MCF 10A (cell line): ENCODE data around the gene ARHGEF7. TPM values are rescaled to one million over a fixed set of nuclear protein-coding genes. Genes with fewer than 3 reads are reported as not detected.

ENCODE experiments used
- BruUV-seq: library from RNA; stranded (reverse); fragments of 400-500 nt; replicated peaks from 2 replicates; lab custom pipeline; 2021; lab: Mats Ljungman, UMichigan
- CTCF ChIA-PET: fragments of 300-600 bp; sonication (Branson Sonifier 250); formaldehyde crosslinking; extraction: SDS; loops from one replicate; lab custom pipeline; 2021; ENCODE audit warnings: antibody characterized with exemption, inconsistent platforms; lab: Yijun Ruan, JAX
- POLR2A ChIA-PET: fragments of 300-600, 350-650 bp; sonication (Branson Sonifier 250); formaldehyde crosslinking; extraction: SDS; loops from one replicate; lab custom pipeline; 2020; ENCODE audit warnings: antibody characterized with exemption, inconsistent platforms; lab: Yijun Ruan, JAX
- DNase-seq: peaks from one replicate; pipeline ENCODE4 v3.0.0-alpha.2; 2018; ENCODE audit not compliant: unreplicated experiment
- H3K27ac Mint-ChIP-seq: one replicate; pipeline ENCODE4 v1.8.0; 2022; ENCODE audit warnings: mild to moderate bottlenecking, low read depth, mixed read lengths; ENCODE audit not compliant: unreplicated experiment
- H3K27me3 Mint-ChIP-seq: one replicate; pipeline ENCODE4 v1.8.0; 2022; ENCODE audit warnings: mixed read lengths; ENCODE audit not compliant: insufficient read depth, unreplicated experiment
- H3K36me3 Mint-ChIP-seq: one replicate; pipeline ENCODE4 v1.8.0; 2022; ENCODE audit warnings: mild to moderate bottlenecking, moderate library complexity, mixed read lengths; ENCODE audit not compliant: insufficient read depth, unreplicated experiment
- H3K4me1 Mint-ChIP-seq: one replicate; pipeline ENCODE4 v1.8.0; 2022; ENCODE audit warnings: mixed read lengths; ENCODE audit not compliant: insufficient read depth, unreplicated experiment
- H3K4me3 Mint-ChIP-seq: one replicate; pipeline ENCODE4 v1.8.0; 2022; ENCODE audit warnings: mild to moderate bottlenecking, moderate library complexity, mixed read lengths; ENCODE audit not compliant: unreplicated experiment
- H3K9me3 Mint-ChIP-seq: one replicate; pipeline ENCODE4 v1.8.0; 2022; ENCODE audit warnings: mixed read lengths; ENCODE audit not compliant: unreplicated experiment
- CTCF ChIP-seq: fragments of 200-600 bp; IDR thresholded peaks from one replicate; pipeline ENCODE4 v1.8.0; 2022; ENCODE audit warnings: antibody characterized with exemption, mild to moderate bottlenecking; ENCODE audit not compliant: unreplicated experiment
- intact Hi-C: fragments of 100-400 bp; cut with micrococcal nuclease; formaldehyde crosslinking; loops from 2 replicates; pipeline ENCODE4 v1.14.1; 2022
- total RNA-seq: library from RNA; stranded (reverse); gene quantifications from 2 replicates; pipeline ENCODE4 v1.2.3, GENCODE V29; 2022

The ARHGEF7 gene
- total RNA-seq, 1 experiment from 2014 or later: 43.5 TPM

- Mint-ChIP-seq H3K27ac (no peak overlapping the region), H3K4me1 (peaks cover 11% of the 10 kb centered on the region), H3K9me3 (no peaks in the 10 kb centered on the region), H3K36me3 (peaks cover 43% of the 10 kb centered on the region), H3K27me3 (no peaks in the 10 kb centered on the region), H3K4me3 (no peak overlapping the region)
- BruUV-seq: no TSS peak
- intact Hi-C loops: no loop called here
- ChIA-PET POLR2A (no interaction called here), CTCF (no interaction called here)
- no peak for TF ChIP-seq CTCF
- no peak for DNase-seq
These were observed 45.5 kb downstream of the ARHGEF7 start for GRCh38 chr13:111160648-111161047.

GRCh38 chr13:111161601-111162600 is 46.8 kb downstream of the ARHGEF7 start:
- BruUV-seq: no TSS peak
- ChIA-PET CTCF (interaction anchor here (0.6 to 1.3 kb wide), 4 partner anchors 55 to 94 kb away, joined by 3 to 4 read pairs (median 3); no protein-coding TSS in a partner anchor), POLR2A (interaction anchor here (0.7 to 1.2 kb wide), 2 partner anchors 10 to 139 kb away, joined by 3 read pairs; no protein-coding TSS in a partner anchor)
- DNase-seq: no peak
- Mint-ChIP-seq H3K9me3 (no peaks in the 10 kb centered on the region), H3K4me3 (no peak overlapping the region), H3K4me1 (peaks cover 5% of the 10 kb centered on the region), H3K36me3 (peaks cover 36% of the 10 kb centered on the region), H3K27me3 (no peaks in the 10 kb centered on the region), H3K27ac (no peak overlapping the region)
- no peak for TF ChIP-seq CTCF
- intact Hi-C loops: no loop called here

DNA sequence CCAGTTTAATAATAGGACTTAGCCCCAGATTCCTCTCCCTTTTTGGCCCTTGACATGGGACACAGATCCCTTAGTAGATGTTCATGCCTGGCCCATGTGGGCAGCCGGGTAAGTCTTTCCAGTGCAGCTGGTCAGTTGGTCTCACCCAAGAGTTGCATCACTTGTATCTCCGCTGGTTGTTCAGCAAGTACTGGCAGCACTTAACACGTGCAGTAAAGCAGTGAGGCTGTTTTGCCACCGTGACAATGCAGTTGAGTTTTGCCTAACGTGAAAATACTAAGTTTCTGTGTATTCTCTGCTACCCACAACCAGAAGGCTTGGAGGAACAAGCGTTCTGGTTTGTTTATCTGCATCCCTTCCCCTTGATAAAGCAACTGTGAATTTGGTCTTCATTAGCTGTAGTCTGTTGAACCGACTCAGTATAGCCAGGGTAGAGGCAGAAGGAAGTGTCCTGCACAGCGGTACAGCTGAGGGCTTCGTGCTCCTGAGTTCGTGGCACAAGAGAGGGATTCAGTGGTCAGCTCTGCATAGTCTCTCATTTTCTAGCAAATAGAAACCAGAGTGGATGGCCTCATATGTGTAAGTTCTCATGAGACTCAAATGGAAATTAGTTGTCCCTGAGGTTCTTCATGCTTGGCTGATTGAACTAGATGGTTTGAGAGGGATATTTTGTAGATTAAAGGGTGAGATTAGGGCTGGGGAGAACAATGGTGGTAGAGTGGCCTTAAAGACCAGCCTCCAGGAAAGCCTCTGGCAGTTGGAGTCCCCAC is 50.3 kb downstream of the ARHGEF7 start:
- POLR2A ChIA-PET: no interaction called here
- Mint-ChIP-seq H3K4me3 (no peak overlapping the region), H3K4me1 (no peaks in the 10 kb centered on the region), H3K36me3 (peaks cover 27% of the 10 kb centered on the region), H3K27me3 (no peaks in the 10 kb centered on the region), H3K27ac (no peak overlapping the region), H3K9me3 (no peaks in the 10 kb centered on the region)
- intact Hi-C loops: no loop called here
- CTCF ChIA-PET: interaction anchor here (1.6 kb wide), 1 partner anchor 12 kb away, joined by 5 read pairs; no protein-coding TSS in a partner anchor
- no peak for TF ChIP-seq CTCF
- no TSS peak for BruUV-seq
- no peak for DNase-seq
